KMS-11 (cell line): ENCODE data around the gene ENOX2.

ENCODE experiments used
- H2AFZ ChIP-seq: fragments of 200-600 bp; sonication (generic); 2 replicates; pipeline ENCODE4 v1.6.1; 2016; ENCODE audit warnings: antibody characterized with exemption, mixed run types, low read depth
- H3K27ac ChIP-seq: fragments of 200-600 bp; sonication (generic); 2 replicates; pipeline ENCODE4 v1.6.1; 2016; ENCODE audit warnings: mild to moderate bottlenecking, mixed run types
- H3K27me3 ChIP-seq: fragments of 200-600 bp; sonication (generic); 2 replicates; pipeline ENCODE4 v1.6.1; 2017; ENCODE audit warnings: mild to moderate bottlenecking, low read depth, mixed run types, moderate library complexity; ENCODE audit not compliant: insufficient read depth
- H3K36me3 ChIP-seq: fragments of 200-600 bp; sonication (generic); 2 replicates; pipeline ENCODE4 v1.6.1; 2017; ENCODE audit warnings: mild to moderate bottlenecking, mixed run types; ENCODE audit not compliant: insufficient read depth
- H3K4me1 ChIP-seq: fragments of 200-600 bp; sonication (generic); 2 replicates; pipeline ENCODE4 v1.6.1; 2016; ENCODE audit warnings: mild to moderate bottlenecking, low read depth, mixed run types; ENCODE audit not compliant: poor library complexity, severe bottlenecking
- H3K4me2 ChIP-seq: fragments of 200-600 bp; sonication (generic); 2 replicates; pipeline ENCODE4 v1.7.0; 2016; ENCODE audit warnings: mild to moderate bottlenecking, mixed run types
- H3K4me3 ChIP-seq: fragments of 200-600 bp; sonication (generic); IDR thresholded peaks from 2 replicates; pipeline ENCODE4 v1.6.1; 2017; ENCODE audit warnings: low read depth, low read length, mixed read lengths; ENCODE audit not compliant: insufficient read depth
- H3K79me2 ChIP-seq: fragments of 200-600 bp; sonication (generic); 2 replicates; pipeline ENCODE4 v1.6.1; 2016; ENCODE audit warnings: low read depth, mixed run types; ENCODE audit not compliant: insufficient read depth
- H3K9ac ChIP-seq: fragments of 200-600 bp; sonication (generic); 2 replicates; pipeline ENCODE4 v1.6.1; 2016; ENCODE audit warnings: mild to moderate bottlenecking, mixed run types
- H4K20me1 ChIP-seq: fragments of 200-600 bp; sonication (generic); 2 replicates; pipeline ENCODE4 v1.6.1; 2016; ENCODE audit warnings: mild to moderate bottlenecking, mixed run types; ENCODE audit not compliant: insufficient read depth
- TF ChIP-seq, protein P1 (sequence below): fragments of 200-600 bp; sonication (generic); conservative IDR thresholded peaks from 2 replicates; pipeline ENCODE4 v1.6.1; 2017; ENCODE audit warnings: low read depth, mild to moderate bottlenecking, antibody characterized with exemption, low read length, moderate library complexity, mixed read lengths

Gene ENOX2, protein sequence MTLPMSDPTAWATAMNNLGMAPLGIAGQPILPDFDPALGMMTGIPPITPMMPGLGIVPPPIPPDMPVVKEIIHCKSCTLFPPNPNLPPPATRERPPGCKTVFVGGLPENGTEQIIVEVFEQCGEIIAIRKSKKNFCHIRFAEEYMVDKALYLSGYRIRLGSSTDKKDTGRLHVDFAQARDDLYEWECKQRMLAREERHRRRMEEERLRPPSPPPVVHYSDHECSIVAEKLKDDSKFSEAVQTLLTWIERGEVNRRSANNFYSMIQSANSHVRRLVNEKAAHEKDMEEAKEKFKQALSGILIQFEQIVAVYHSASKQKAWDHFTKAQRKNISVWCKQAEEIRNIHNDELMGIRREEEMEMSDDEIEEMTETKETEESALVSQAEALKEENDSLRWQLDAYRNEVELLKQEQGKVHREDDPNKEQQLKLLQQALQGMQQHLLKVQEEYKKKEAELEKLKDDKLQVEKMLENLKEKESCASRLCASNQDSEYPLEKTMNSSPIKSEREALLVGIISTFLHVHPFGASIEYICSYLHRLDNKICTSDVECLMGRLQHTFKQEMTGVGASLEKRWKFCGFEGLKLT

DNA sequence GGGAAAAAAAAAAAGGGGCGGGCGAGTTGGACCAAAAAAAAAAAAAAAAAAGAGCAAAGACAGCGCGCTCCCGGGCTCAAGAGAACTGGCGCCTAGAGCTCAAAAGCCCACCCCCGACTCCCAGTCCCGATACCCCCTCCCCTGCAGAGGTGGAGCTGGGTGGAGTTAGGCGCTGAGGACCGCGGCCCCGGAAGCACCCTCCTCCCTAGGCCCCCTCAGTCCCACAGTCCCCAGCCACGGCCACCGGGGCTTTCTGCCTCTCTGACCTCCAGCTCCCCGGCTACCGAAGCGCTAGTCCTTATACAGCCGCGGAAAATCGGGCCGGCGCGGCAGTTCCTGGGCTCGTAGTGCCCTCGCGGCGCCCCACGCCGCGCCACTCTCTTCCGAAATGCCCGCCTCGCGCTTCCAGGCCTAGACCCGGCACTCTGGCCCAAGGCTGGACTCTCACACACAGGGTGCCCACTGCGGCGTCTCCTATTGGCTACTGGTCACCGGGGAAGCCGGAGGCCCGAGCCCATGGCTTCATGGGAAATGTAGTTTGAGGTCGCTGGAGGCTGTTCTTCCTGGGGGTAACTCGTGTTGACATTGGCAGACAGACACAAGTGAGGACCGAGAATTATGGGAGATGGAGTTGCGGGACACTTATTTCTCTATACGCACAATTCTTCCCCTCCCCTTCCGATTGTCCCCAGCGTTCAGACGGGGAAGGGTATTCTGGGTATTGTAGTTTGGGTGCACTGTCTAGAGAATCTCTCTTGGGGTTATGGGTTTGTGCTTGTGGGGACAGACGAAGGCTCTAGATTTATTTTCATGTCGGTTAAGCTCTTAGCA is at the start of gene ENOX2:
Gene ENOX2, minus strand, starts transcription at position 427 of the 831 bp plus-strand sequence. CDS start 199,993 bp downstream, outside the sequence.
- Histone ChIP-seq H3K9ac (peak within 1 kb of the TSS; percentile 76), H3K27ac (peak within 1 kb of the TSS; percentile 48; the same call in 1 of the 2 replicates), H3K4me2 (peak within 1 kb of the TSS; percentile 71), H3K4me3 (no peak within 1 kb of the TSS), H3K79me2 (no peaks in the 10 kb centered on the region), H3K36me3 (no peaks in the 10 kb centered on the region), H3K27me3 (no peaks in the 10 kb centered on the region), H4K20me1 (no peaks in the 10 kb centered on the region), H2AFZ (peak within 1 kb of the TSS; percentile 79), H3K4me1 (peaks cover 12% of the 10 kb centered on the region)
- TF ChIP-seq, protein P1, sequence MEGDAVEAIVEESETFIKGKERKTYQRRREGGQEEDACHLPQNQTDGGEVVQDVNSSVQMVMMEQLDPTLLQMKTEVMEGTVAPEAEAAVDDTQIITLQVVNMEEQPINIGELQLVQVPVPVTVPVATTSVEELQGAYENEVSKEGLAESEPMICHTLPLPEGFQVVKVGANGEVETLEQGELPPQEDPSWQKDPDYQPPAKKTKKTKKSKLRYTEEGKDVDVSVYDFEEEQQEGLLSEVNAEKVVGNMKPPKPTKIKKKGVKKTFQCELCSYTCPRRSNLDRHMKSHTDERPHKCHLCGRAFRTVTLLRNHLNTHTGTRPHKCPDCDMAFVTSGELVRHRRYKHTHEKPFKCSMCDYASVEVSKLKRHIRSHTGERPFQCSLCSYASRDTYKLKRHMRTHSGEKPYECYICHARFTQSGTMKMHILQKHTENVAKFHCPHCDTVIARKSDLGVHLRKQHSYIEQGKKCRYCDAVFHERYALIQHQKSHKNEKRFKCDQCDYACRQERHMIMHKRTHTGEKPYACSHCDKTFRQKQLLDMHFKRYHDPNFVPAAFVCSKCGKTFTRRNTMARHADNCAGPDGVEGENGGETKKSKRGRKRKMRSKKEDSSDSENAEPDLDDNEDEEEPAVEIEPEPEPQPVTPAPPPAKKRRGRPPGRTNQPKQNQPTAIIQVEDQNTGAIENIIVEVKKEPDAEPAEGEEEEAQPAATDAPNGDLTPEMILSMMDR, result no peak

DNA sequence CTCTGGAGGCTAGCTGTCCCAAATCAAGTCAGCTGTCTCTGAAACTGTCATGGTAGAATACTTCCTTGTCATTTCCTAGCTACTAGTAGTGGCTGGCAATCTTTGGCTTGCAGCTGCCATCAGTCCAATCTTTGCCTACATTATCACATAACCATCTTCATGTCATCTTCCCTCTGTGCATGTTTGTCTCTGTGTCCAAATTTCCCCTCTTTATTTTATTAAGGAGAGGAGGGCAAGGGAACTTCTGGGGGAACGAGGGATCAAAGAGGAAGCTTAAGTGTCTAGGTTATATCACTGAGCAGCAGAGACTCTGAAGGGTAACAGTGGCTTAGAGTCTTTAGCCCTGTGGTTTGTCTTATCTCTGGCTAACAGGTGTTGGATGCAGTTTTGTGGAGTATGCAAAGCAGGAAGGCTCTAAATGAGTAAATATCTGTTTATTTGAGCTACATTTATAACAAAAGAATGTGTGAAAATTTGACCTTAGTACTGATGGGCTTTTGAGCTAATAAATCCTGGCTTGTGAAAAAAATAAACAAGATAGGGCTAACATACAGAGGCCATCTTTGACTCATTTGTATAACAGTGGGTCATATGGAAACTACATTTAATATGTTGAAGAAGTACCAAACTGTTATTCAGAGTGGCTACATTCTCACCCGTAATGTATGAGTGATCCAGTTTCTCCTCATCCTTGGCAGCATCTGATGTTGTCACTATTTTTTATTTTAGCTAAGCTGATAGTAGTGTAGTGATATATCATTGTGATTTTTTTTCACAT is 49.4 kb upstream of the ENOX2 start:
- Histone ChIP-seq H3K79me2 (no peaks in the 10 kb centered on the region), H3K27ac (peak overlapping the region; percentile 41; the same call in 1 of the 2 replicates), H3K9ac (no peak overlapping the region), H4K20me1 (no peaks in the 10 kb centered on the region), H3K27me3 (no peaks in the 10 kb centered on the region), H3K4me1 (peaks cover 23% of the 10 kb centered on the region), H3K4me3 (no peak overlapping the region), H3K4me2 (peak overlapping the region; percentile 69), H3K36me3 (no peaks in the 10 kb centered on the region), H2AFZ (peak overlapping the region; percentile 53; the same call in 1 of the 2 replicates)
- TF ChIP-seq, protein P1, result no peak

- Histone ChIP-seq H3K27me3 (no peaks in the 10 kb centered on the region), H2AFZ (no peak overlapping the region), H3K79me2 (no peaks in the 10 kb centered on the region), H3K4me2 (no peak overlapping the region), H3K4me1 (no peaks in the 10 kb centered on the region), H3K27ac (no peak overlapping the region), H3K9ac (no peak overlapping the region), H3K4me3 (no peak overlapping the region), H4K20me1 (no peaks in the 10 kb centered on the region), H3K36me3 (no peaks in the 10 kb centered on the region)
- TF ChIP-seq, protein P1, result no peak
These were observed 41.2 kb upstream of the ENOX2 start for GRCh38 chrX:130944230-130944629.

DNA sequence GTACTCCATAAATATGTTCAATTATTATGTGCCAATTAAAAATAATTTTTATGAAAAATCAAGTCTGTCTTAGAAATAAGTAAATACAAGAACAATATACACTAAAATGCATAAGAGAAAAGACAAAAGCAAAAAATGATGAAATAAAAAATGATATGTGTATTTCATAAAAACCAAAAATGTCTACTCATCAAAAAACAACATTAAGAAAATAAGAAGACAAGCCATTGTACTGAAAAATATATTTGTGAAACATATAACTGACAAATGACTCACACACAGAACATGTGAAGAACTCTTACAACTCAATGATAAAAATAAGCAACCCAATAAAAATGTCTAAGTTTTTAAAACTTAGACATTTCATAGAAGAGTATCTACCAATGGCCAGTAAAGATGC is 34.1 kb upstream of the ENOX2 start:
- Histone ChIP-seq H3K36me3 (no peaks in the 10 kb centered on the region), H3K27me3 (no peaks in the 10 kb centered on the region), H2AFZ (no peak overlapping the region), H3K9ac (no peak overlapping the region), H3K4me2 (no peak overlapping the region), H4K20me1 (no peaks in the 10 kb centered on the region), H3K4me3 (no peak overlapping the region), H3K79me2 (no peaks in the 10 kb centered on the region), H3K4me1 (no peaks in the 10 kb centered on the region), H3K27ac (no peak overlapping the region)
- TF ChIP-seq, protein P1, result no peak
